HK-2 (cell line): ENCODE results near the gene CRB1.

Experiments
- DNase-seq: peaks from one replicate; pipeline ENCODE4 v3.0.0-alpha.2; 2018; ENCODE audit not compliant: unreplicated experiment

CRB1 gene

GRCh38 chr1:197526736-197527371, 258.8 kb downstream of the CRB1 start:
- DNase-seq: no peak
